Measurements from ENCODE around the gene APBA1. TPM values are rescaled to one million over a fixed set of nuclear protein-coding genes. Genes with fewer than 3 reads are reported as not detected.

APBA1 gene
- total RNA-seq, 1 donor = 1.8 TPM

DNA sequence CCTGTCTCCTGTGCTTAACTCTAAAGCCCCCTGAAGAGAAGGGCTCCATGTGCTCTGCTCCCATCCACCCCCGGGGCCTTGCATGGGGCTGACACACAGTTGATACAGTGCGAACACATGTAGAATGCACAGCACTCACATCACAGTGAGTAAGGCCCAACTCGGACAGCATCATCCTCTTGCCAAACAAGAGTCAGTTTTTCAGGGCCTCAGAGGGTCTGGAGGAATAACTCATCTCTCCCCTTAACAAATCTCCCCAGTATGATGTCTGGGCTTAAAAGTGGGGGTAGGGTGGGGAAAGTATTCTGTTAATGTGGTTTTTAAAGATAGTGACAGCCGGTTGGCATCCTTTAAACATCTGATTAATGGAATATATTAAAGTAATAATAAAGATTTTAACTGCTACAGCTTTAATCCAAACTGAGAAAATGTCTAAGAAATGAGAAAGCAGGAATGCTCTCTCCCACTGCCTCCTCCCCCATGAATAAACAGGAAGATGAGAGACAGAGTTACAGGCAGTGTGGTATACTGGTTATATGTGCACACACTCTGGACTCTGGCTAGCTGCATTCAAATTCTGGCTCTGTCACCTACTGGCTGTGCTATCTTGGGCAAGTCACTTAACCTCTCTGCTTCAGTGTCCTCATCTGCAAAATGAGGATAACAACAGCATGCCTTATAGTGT is 22.5 kb downstream of the APBA1 start:
- Histone ChIP-seq H3K9me3 (ENCODE audit: low read depth, low read length) (no peaks in the 10 kb centered on the region), H3K4me1 (ENCODE audit: insufficient read depth, low read length) (peaks cover 15% of the 10 kb centered on the region), H2AFZ (ENCODE audit: low read length) (peak overlapping the region; percentile 48), H3K27me3 (ENCODE audit: insufficient read depth, low read length) (no peaks in the 10 kb centered on the region), H3K79me2 (ENCODE audit: insufficient read depth, low read length) (no peaks in the 10 kb centered on the region), H3K36me3 (ENCODE audit: insufficient read depth, low read length) (no peaks in the 10 kb centered on the region), H3K27ac (ENCODE audit: low read depth, low read length) (peak overlapping the region; percentile 7), H3K4me2 (ENCODE audit: insufficient read depth, low read length) (no peak overlapping the region), H4K20me1 (ENCODE audit: insufficient read depth, low read length) (no peaks in the 10 kb centered on the region), H3K4me3 (ENCODE audit: insufficient read depth, low read length) (no peak overlapping the region)
- DNase-seq (ENCODE audit: insufficient read length, low spot score, missing footprints) = peak; percentile 80
- TF ChIP-seq, protein P1, sequence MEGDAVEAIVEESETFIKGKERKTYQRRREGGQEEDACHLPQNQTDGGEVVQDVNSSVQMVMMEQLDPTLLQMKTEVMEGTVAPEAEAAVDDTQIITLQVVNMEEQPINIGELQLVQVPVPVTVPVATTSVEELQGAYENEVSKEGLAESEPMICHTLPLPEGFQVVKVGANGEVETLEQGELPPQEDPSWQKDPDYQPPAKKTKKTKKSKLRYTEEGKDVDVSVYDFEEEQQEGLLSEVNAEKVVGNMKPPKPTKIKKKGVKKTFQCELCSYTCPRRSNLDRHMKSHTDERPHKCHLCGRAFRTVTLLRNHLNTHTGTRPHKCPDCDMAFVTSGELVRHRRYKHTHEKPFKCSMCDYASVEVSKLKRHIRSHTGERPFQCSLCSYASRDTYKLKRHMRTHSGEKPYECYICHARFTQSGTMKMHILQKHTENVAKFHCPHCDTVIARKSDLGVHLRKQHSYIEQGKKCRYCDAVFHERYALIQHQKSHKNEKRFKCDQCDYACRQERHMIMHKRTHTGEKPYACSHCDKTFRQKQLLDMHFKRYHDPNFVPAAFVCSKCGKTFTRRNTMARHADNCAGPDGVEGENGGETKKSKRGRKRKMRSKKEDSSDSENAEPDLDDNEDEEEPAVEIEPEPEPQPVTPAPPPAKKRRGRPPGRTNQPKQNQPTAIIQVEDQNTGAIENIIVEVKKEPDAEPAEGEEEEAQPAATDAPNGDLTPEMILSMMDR (IDR thresholded peaks at IDR 0.05; ENCODE audit: extremely low read depth, low read depth, low read length) = no peak

DNA sequence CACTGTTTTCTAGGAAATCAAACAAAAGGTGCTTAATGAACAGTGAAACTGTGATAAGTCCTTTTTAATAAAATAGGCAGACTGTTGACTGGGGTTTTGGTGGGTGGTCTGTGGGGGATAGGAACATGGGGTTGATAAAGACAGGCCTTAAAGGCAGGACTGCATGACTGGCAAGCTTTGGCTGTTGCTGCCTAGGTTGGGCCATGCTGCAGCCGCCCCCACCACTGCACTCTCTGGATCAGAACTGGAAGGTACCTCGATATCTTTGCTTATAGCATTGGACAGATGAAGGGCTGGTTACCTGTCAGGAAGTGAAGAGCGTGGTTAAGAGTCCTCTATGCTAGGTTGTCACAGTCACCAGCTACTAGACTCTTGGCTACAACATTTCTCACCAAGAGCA is 24.4 kb downstream of the APBA1 start:
- Histone ChIP-seq H3K27me3 (ENCODE audit: insufficient read depth, low read length) (no peaks in the 10 kb centered on the region), H3K4me3 (ENCODE audit: insufficient read depth, low read length) (no peak overlapping the region), H3K36me3 (ENCODE audit: insufficient read depth, low read length) (no peaks in the 10 kb centered on the region), H3K9me3 (ENCODE audit: low read depth, low read length) (no peaks in the 10 kb centered on the region), H3K4me2 (ENCODE audit: insufficient read depth, low read length) (no peak overlapping the region), H3K4me1 (ENCODE audit: insufficient read depth, low read length) (peaks cover 15% of the 10 kb centered on the region), H3K79me2 (ENCODE audit: insufficient read depth, low read length) (no peaks in the 10 kb centered on the region), H4K20me1 (ENCODE audit: insufficient read depth, low read length) (no peaks in the 10 kb centered on the region), H3K27ac (ENCODE audit: low read depth, low read length) (no peak overlapping the region), H2AFZ (ENCODE audit: low read length) (no peak overlapping the region)
- DNase-seq (ENCODE audit: insufficient read length, low spot score, missing footprints) = peak; percentile 23
- TF ChIP-seq, protein P1 (IDR thresholded peaks at IDR 0.05; ENCODE audit: extremely low read depth, low read depth, low read length) = no peak

DNA sequence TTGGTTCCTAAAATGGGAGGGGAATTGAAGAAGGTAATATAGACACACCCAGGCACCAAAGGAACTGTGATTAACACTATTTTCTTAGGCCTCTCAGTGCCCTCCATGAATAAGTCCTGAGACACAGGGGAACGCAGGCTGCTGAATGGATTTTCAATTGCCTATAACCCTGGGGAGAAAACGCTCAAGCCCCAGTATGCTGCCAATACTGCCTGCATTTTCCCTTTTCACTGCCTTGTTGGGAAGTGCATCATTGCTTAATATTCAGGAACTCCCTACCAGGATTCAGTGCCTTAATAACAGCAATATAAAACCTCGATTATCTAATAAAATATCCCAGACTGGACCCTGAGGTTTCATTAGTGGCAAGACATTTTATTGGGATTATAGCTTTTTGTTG is 25.4 kb downstream of the APBA1 start:
- Histone ChIP-seq H3K4me2 (ENCODE audit: insufficient read depth, low read length) (no peak overlapping the region), H2AFZ (ENCODE audit: low read length) (no peak overlapping the region), H3K79me2 (ENCODE audit: insufficient read depth, low read length) (no peaks in the 10 kb centered on the region), H3K36me3 (ENCODE audit: insufficient read depth, low read length) (no peaks in the 10 kb centered on the region), H3K27me3 (ENCODE audit: insufficient read depth, low read length) (no peaks in the 10 kb centered on the region), H3K4me1 (ENCODE audit: insufficient read depth, low read length) (peaks cover 15% of the 10 kb centered on the region), H3K4me3 (ENCODE audit: insufficient read depth, low read length) (no peak overlapping the region), H4K20me1 (ENCODE audit: insufficient read depth, low read length) (no peaks in the 10 kb centered on the region), H3K9me3 (ENCODE audit: low read depth, low read length) (no peaks in the 10 kb centered on the region), H3K27ac (ENCODE audit: low read depth, low read length) (no peak overlapping the region)
- DNase-seq (ENCODE audit: insufficient read length, low spot score, missing footprints) = no peak
- TF ChIP-seq, protein P1 (IDR thresholded peaks at IDR 0.05; ENCODE audit: extremely low read depth, low read depth, low read length) = no peak

DNA sequence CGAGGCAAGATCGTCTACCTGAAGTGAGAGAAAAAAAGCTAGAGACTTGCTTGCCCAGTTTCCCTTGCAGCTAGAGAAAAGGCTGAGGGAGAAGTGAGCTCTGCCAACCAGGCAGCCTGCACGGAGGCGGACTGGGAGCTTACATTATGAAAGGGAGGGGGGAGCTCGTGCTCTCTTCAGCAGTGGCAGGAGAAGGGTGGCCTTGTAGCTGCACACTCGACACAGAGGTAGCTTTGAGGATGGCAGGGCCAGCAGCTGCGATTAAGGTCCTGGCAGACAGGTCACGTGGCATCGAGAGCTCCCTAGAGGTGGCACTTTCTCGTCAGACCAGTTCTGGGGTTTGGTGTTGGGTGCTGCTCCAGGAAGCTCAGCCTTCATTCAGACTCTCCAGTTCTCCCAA is 26.7 kb downstream of the APBA1 start:
- Histone ChIP-seq H3K4me2 (ENCODE audit: insufficient read depth, low read length) (peak overlapping the region; percentile 5), H3K4me1 (ENCODE audit: insufficient read depth, low read length) (peaks cover 15% of the 10 kb centered on the region), H2AFZ (ENCODE audit: low read length) (peak overlapping the region; percentile 69), H4K20me1 (ENCODE audit: insufficient read depth, low read length) (no peaks in the 10 kb centered on the region), H3K79me2 (ENCODE audit: insufficient read depth, low read length) (no peaks in the 10 kb centered on the region), H3K27me3 (ENCODE audit: insufficient read depth, low read length) (no peaks in the 10 kb centered on the region), H3K4me3 (ENCODE audit: insufficient read depth, low read length) (peak overlapping the region; percentile 2), H3K27ac (ENCODE audit: low read depth, low read length) (no peak overlapping the region), H3K9me3 (ENCODE audit: low read depth, low read length) (no peaks in the 10 kb centered on the region), H3K36me3 (ENCODE audit: insufficient read depth, low read length) (no peaks in the 10 kb centered on the region)
- TF ChIP-seq, protein P1 (IDR thresholded peaks at IDR 0.05; ENCODE audit: extremely low read depth, low read depth, low read length) = no peak
- DNase-seq (ENCODE audit: insufficient read length, low spot score, missing footprints) = no peak
